HG02678 (cell line): Measurements from ENCODE around the gene DTNB.

Experiments
- ATAC-seq: cut with Tn5 transposase; IDR thresholded peaks from one replicate; pipeline ENCODE4 v1.9.1; 2021; ENCODE audit warnings: mild to moderate bottlenecking, moderate library complexity; ENCODE audit not compliant: unreplicated experiment

The DTNB gene

DNA sequence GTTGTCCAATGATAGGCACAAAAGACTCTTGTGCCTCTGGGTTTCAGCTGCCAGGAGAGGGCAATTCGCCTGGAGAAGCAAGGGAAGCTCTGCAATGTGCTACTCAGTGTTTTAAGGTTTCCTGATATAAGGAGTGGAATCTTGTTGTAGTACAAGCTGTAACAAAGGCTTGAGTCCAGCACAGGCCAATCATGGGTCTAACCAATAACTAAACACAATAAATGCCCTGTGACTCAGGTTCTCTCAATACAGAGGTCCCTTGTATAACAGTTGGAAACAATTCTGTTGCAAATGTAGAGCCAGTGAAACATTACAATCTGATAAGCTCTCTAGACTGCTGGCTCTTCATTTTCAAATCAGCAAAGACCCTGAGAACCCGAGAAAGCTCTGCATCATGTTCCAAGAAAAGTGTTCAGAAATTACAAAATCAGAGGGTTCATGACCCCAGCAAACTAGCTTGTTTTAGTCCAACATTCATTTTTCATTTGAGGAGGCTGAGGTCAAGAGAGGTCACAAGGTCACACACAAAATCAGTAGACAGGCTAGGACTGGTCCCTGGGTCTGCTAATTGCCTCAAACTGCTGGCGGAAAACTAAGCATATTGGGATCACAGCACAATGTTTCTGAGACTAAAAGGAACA lies 272.7 kb downstream of the DTNB start:
- no peak for ATAC-seq

DNA sequence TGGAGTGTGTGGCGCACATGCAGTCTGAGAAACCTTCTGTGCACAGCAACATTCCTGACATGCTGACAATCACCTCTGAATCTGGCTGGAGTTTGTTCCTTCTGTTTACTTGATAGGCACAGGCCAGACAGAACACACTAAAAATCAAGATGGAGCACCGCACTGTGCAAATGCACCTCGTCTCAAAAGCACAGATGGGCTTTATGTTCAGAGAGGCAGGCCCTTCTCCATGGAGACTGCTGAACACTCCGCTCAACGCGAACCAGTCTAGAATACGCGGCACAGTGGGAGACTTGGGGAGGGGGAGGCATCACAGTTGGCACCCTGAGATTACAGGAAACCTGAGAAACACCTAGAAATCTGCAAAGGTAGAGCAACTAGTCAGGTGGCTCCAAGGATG lies 273.2 kb downstream of the DTNB start:
- ATAC-seq = no peak

DNA sequence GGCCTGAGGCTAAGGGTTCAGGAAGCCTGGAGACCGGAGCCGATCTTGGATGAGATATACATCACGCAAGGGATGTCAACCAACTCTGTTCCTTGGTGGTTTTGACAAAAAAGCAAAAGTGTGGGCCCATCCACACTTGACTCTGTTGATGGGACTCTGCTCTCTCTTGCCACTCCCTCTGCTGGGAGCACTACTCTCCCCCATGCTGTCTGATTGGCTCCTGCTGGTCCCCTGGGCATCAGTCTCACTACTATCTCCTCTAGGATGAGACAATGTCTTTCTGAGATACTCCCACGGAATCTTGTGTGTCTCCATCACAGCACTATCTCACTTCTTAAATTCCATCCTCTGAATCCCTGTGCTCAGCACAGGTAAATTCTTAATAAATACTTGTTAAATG lies 274.8 kb downstream of the DTNB start:
- no peak for ATAC-seq

- no peak for ATAC-seq
These were observed 275.6 kb downstream of the DTNB start for GRCh38 chr2:25397777-25398176.

GRCh38 chr2:25389161-25389560 lies 284.2 kb downstream of the DTNB start:
- no peak for ATAC-seq

DNA sequence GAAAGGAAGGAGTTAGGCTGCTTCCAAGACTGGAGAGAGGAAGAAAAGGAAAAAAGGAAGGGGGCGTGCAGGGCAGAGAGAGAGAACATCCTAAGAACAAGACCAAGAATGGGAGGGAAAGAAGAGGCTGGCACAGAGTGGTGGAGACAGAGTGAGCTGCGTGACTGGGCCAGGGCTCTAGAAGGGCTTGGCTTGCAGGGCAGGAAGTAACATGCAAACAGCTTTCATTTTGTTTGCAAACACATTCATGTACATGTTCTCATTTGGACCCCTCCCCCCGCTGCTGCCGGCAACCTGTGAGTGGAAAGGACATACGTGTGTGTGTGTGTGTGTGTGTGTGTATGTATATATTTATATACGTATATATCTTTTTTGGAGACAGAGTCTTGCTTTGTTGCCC lies 284.9 kb downstream of the DTNB start:
- ATAC-seq = peak; percentile 66

DNA sequence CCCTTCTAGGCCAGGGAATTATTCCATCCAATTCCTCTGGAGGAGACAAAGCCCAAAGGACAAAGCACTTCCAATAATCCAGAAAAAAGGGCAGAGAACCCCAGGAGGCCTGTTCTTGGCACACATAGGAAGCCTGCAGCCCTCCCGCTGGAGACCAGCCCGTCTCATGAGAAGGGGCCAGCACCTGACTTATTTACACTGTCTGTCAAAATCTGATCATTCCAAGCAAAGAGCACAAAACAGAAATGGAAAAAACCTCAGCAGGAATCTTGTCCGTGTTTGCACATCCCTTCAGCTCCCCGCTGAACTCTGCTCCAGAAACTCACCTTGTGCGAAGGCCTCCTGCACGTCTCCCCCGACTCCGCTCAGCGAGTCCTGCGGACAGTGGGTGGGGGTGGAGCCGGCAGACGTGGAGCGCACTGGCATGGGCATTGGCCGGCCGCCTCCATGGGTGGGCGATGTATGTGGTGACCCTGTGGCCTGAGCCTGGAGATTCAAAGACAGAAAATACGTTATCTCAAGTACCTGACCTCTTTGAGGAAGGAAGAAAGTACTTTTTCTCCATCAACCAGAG lies 285.4 kb downstream of the DTNB start:
- ATAC-seq = no peak

DNA sequence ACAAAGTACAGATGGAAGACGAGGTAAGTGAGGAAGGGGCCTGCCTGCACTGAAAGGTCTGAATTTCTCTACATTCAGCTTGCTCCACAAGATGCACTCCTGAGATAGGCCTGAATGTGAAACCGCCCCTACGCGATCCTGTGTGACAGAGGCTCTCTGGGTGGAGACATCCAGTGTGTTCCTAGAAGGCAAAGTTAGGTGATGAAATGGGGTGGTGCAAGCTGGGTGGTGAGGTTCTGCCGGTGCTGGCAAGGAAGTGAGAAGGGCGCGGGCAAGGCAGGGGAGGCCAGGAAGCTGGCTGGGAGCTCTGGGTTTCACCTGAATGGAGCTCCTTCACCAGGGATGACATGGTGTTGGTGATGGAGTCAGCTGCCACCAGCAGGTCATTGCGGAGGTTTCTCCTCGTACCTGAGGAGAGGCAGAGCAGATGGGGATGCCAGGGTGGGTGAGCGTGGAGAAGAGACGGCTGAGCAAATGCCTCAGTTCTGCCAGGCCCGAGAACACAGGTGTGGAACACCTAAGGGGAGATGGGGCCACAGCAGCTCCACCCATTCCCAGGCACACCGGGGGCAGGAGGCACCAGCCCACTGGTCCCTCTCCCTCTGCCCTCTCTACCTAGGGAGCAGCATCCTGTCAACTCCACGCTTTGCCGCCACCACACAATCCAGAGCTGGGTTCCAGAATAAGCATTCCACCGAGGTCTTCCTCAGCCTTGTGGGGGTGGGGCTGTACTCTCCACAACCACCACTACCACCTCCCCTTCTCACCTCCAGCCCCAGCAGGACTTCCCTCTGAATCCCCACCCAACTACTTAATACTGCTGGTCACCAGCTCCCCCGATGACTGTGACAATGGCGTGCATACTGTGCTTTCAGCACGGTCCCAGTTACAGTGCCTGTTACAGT lies 286.2 kb downstream of the DTNB start:
- no peak for ATAC-seq

- no peak for ATAC-seq
These were observed 287.5 kb downstream of the DTNB start for GRCh38 chr2:25385910-25386309.

DNA sequence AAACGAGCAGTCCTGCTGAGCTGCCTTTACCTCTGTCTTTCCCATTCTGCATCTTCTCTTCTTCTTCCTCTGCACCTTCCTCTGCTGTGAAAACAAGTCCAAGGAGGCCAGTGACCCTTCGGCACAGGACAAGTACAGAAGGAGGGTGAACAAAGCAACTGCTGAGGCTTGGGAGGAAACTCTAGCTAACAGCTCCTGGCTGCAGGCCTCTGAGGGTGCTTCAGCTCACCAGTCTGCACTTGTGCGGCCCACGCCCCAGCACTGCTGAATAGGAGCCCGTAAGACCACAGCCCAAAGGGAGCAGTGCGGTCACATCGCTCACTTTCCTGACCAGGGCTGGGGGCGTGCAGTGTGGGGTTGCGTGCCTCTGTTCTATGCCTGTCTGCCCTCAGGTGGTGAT lies 289.6 kb downstream of the DTNB start:
- ATAC-seq = no peak

DNA sequence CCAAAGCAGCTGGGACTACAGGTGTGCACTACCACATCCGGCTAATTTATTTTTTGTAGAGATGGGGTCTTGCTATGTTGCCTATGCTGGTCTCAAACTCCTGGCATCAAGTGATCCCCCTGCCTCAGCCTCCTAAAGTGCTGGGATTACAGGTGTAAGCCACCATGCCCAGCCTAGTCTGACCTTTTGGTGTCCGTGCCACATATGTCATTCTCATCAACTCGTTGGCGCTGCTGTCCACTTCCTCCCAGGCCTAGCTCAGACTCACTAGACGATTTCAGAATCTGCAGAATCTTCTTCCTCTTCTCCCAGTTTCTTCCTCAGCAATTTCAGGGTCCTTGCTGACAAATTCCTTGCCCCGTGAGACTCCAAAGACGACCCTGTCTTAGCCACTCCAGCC lies 291.9 kb downstream of the DTNB start:
- no peak for ATAC-seq

DNA sequence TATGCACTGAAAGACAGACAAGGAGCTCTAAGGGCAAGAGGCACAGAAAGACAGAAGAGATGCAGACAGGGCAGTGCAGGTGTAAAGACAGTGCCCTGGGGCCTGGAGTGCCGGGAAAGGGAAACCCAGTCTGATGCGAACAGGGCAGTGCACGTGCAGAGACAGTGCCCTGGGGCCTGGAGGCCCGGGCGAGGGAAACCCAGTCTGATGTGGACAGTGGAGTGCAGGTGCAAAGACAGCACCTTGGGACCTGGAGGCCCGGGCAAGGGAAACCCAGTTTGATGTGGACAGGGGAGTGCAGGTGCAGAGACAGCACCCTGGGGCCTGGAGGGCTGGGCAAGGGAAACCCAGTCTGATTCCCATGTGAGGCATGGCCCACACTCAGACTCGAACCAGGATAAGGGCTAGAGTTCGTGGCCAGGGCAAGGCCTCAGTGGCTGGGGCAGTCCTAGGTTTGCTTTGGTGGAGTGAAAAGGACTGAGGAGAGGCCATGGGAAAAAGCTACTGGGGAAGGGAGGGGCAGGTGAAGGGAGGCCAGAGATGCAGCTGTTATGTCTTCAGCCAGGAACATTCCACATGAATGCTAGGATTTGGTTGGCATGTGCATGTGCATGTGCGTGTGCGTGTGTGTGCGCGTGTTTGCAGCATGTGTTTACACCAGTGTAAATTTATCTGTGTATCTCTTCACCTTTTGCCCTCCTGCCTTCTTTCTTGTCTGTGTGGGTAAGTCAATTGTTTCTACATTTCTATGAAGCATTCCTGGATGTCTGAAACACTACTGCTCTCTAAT lies 292.6 kb downstream of the DTNB start:
- no peak for ATAC-seq

GRCh38 chr2:25380023-25380422 lies 293.4 kb downstream of the DTNB start:
- peak; percentile 31 for ATAC-seq

DNA sequence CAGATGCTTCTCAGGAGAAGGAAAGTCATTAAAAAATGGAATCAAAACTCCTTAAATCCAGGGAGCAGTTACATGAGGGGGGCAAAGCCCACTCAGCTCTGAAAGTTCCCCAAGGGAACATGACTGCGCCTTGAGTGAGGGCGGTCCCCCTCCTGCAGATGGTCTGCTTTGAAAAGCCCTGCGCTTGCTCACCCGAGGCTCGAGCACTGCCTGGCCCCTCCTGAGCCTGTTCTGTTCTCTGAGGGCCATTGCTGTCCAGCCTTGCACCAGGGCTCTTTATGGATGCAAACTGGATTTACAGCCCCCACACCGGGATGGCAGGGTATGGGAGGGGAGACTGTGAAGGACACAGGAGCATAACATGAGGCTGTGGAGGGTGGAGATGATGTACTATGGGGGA lies 293.8 kb downstream of the DTNB start:
- no peak for ATAC-seq

GRCh38 chr2:25378731-25379490 lies 294.5 kb downstream of the DTNB start:
- ATAC-seq = no peak

DNA sequence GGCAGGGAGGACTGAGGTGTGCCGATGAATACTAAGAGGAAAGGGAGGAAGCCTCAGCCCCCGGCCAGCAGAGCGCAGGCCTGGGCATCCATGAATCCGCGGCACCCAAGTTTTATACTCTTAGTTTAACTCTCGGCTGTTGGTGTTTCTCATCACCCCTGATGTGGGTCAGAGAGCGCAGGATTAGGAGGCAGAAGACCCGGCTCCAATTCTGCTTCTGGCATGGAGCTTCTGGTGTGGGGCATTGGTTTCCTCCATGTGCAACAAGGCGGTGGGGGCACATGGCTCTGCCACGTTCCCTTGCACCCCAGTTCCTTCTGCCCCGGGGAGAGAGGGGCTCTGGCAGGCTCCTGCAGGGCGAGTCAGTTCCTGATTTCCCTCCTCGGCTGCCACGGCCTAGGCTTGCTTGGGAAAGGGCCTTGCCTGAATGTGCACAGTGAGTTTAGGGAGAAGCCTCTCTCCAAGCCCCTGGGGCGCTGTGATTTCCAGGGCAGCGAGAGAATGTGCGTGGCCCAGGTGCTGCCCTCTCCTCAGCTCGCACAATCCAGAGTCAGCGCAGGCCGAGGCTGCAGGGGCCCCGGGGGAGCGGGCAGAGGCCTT lies 295.5 kb downstream of the DTNB start:
- ATAC-seq = no peak

DNA sequence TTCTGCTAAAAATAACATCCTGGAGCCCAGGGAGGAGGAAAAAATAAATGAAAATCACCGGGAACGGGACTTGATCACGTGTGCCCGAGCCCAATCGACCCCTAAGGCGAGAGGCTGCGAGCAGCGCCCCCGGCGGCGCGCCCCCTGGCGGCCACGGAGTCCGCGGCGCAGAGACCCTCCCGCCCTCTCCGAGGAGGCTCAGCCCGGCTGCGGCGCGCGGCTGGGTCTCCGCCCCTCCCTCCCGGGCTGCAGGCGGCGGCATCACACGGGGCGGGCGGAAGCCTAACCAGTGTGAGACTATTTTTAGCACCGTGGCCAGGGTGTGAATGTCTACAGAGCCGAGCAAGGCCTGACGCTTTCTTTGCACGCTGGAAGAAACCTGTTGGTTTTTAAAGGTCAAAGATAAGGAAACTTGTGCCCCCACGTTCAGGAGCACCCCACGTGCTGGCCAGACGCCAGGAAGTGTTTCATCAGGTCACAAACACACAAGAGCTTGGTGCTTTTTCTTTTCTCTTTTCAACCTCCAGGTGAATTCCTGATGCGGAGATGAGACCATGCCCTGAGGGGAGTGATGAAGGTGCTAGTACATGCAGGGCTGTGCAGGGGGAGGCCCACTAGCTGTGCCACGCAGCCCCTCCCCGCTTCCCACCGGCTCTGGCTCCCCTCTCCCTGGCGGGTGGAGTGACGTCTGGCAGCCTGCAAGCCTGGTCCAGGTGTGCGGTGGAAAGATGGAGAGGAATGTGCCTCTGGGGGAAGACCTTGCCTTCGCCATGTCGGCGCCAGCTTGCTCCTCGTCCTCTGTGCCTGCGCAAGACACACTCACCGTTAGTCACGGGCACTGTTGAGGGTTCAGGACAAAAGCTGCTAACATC lies 296.4 kb downstream of the DTNB start:
- ATAC-seq = peak; percentile 92

DNA sequence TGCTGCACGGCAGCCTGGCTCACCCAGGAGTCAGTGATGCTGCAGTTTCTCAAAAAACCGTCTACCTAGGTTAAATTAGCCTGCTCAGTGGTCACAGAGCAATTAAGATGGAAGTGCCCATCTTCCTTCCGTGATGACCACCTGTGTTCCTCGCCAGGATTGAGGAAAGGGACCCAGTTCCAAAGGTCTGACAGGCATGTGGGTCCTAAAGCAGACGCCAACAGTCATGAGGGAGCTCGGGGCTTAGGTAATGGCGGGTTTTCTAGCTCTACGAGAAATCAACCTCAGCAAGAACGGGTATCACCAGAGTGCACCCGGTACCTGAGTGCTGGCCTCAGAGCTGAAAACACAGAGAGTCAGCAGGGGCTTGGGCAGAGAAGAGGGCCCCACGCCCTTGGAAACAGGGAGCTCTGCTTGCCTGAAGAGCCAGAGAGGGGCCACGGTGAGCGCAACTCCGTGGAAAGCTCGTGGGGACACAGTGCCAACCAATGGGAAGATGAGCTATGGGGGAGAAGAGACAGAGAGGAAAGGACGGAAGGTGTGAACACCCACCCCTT lies 297.3 kb downstream of the DTNB start:
- no peak for ATAC-seq
